ENCODE data around the gene NXPH3. TPM values are rescaled to one million over a fixed set of nuclear protein-coding genes. Genes with fewer than 3 reads are reported as not detected.

NXPH3 gene
- total RNA-seq, 1 donor from 2014 or later, result not detected

GRCh38 chr17:49582789-49583188, 7.1 kb downstream of the NXPH3 start:
- Mint-ChIP-seq H3K27ac (no peak overlapping the region), H3K4me1 (ENCODE audit: low read depth) (no peaks in the 10 kb centered on the region), H3K4me3 (no peak overlapping the region), H3K9me3 (no peaks in the 10 kb centered on the region), H3K36me3 (ENCODE audit: low read depth) (no peaks in the 10 kb centered on the region), H3K27me3 (ENCODE audit: insufficient read depth) (peaks cover 5% of the 10 kb centered on the region)
- intact Hi-C loops (cut with micrococcal nuclease), result no loop called here
- no peak for DNase-seq (ENCODE audit: low spot score)

- no peak for DNase-seq (ENCODE audit: low spot score)
Observed at GRCh38 chr17:49583226-49583625, 7.6 kb downstream of the NXPH3 start.

GRCh38 chr17:49583889-49584288, 8.2 kb downstream of the NXPH3 start:
- Mint-ChIP-seq H3K36me3 (ENCODE audit: low read depth) (no peaks in the 10 kb centered on the region), H3K9me3 (no peaks in the 10 kb centered on the region), H3K27ac (no peak overlapping the region), H3K27me3 (ENCODE audit: insufficient read depth) (no peaks in the 10 kb centered on the region), H3K4me3 (no peak overlapping the region), H3K4me1 (ENCODE audit: low read depth) (no peaks in the 10 kb centered on the region)
- intact Hi-C loops (cut with micrococcal nuclease), result no loop called here
- no peak for DNase-seq (ENCODE audit: low spot score)

More at GRCh38 chr17:49583226-49583625, 7.6 kb downstream of the NXPH3 start:
- Mint-ChIP-seq H3K9me3 (no peaks in the 10 kb centered on the region), H3K27me3 (ENCODE audit: insufficient read depth) (peaks cover under 1% of the 10 kb centered on the region), H3K36me3 (ENCODE audit: low read depth) (no peaks in the 10 kb centered on the region), H3K27ac (no peak overlapping the region), H3K4me1 (ENCODE audit: low read depth) (no peaks in the 10 kb centered on the region), H3K4me3 (no peak overlapping the region)
- intact Hi-C loops (cut with micrococcal nuclease), result no loop called here

GRCh38 chr17:49585422-49586027, 9.9 kb downstream of the NXPH3 start:
- no peaks in the 10 kb centered on the region for H3K4me1 Mint-ChIP-seq (ENCODE audit: low read depth)
- no peaks in the 10 kb centered on the region for H3K27me3 Mint-ChIP-seq (ENCODE audit: insufficient read depth)
- no peaks in the 10 kb centered on the region for H3K9me3 Mint-ChIP-seq
- no peak for DNase-seq (ENCODE audit: low spot score)
- H3K27ac Mint-ChIP-seq, result no peak overlapping the region
- intact Hi-C loops (cut with micrococcal nuclease), result no loop called here
- no peaks in the 10 kb centered on the region for H3K36me3 Mint-ChIP-seq (ENCODE audit: low read depth)
- no peak overlapping the region for H3K4me3 Mint-ChIP-seq

GRCh38 chr17:49587366-49588073, 11.8 kb downstream of the NXPH3 start:
- Mint-ChIP-seq H3K9me3 (no peaks in the 10 kb centered on the region), H3K27ac (no peak overlapping the region), H3K4me1 (ENCODE audit: low read depth) (no peaks in the 10 kb centered on the region), H3K4me3 (no peak overlapping the region), H3K36me3 (ENCODE audit: low read depth) (no peaks in the 10 kb centered on the region), H3K27me3 (ENCODE audit: insufficient read depth) (no peaks in the 10 kb centered on the region)
- intact Hi-C loops (cut with micrococcal nuclease), result no loop called here
- no peak for DNase-seq (ENCODE audit: low spot score)

GRCh38 chr17:49588312-49588711, 12.6 kb downstream of the NXPH3 start:
- Mint-ChIP-seq H3K36me3 (ENCODE audit: low read depth) (peaks cover 2% of the 10 kb centered on the region), H3K9me3 (no peaks in the 10 kb centered on the region), H3K27ac (no peak overlapping the region), H3K4me1 (ENCODE audit: low read depth) (no peaks in the 10 kb centered on the region), H3K4me3 (no peak overlapping the region), H3K27me3 (ENCODE audit: insufficient read depth) (no peaks in the 10 kb centered on the region)
- no peak for DNase-seq (ENCODE audit: low spot score)
- intact Hi-C loops (cut with micrococcal nuclease), result no loop called here

- DNase-seq (ENCODE audit: low spot score), result no peak
- no peak overlapping the region for H3K4me3 Mint-ChIP-seq
- no peak overlapping the region for H3K27ac Mint-ChIP-seq
- peaks cover 2% of the 10 kb centered on the region for H3K36me3 Mint-ChIP-seq (ENCODE audit: low read depth)
- H3K4me1 Mint-ChIP-seq (ENCODE audit: low read depth), result no peaks in the 10 kb centered on the region
- no peaks in the 10 kb centered on the region for H3K27me3 Mint-ChIP-seq (ENCODE audit: insufficient read depth)
- no peaks in the 10 kb centered on the region for H3K9me3 Mint-ChIP-seq
- intact Hi-C loops (cut with micrococcal nuclease), result no loop called here
Observed at GRCh38 chr17:49588726-49589576, 13.3 kb downstream of the NXPH3 start.

GRCh38 chr17:49589577-49589927, 13.9 kb downstream of the NXPH3 start:
- Mint-ChIP-seq H3K4me1 (ENCODE audit: low read depth) (no peaks in the 10 kb centered on the region), H3K9me3 (no peaks in the 10 kb centered on the region), H3K36me3 (ENCODE audit: low read depth) (peaks cover 2% of the 10 kb centered on the region), H3K4me3 (no peak overlapping the region), H3K27ac (no peak overlapping the region), H3K27me3 (ENCODE audit: insufficient read depth) (no peaks in the 10 kb centered on the region)
- DNase-seq (ENCODE audit: low spot score), result no peak
- intact Hi-C loops (cut with micrococcal nuclease), result no loop called here

- H3K4me1 Mint-ChIP-seq (ENCODE audit: low read depth), result no peaks in the 10 kb centered on the region
- no peaks in the 10 kb centered on the region for H3K9me3 Mint-ChIP-seq
- peak overlapping the region; percentile 24 for H3K27ac Mint-ChIP-seq
- no peak overlapping the region for H3K4me3 Mint-ChIP-seq
- DNase-seq (ENCODE audit: low spot score), result no peak
- no peaks in the 10 kb centered on the region for H3K27me3 Mint-ChIP-seq (ENCODE audit: insufficient read depth)
- intact Hi-C loops (cut with micrococcal nuclease), result no loop called here
- peaks cover 4% of the 10 kb centered on the region for H3K36me3 Mint-ChIP-seq (ENCODE audit: low read depth)
Observed at GRCh38 chr17:49590874-49591273, 15.2 kb downstream of the NXPH3 start.

- peaks cover 7% of the 10 kb centered on the region for H3K36me3 Mint-ChIP-seq (ENCODE audit: low read depth)
- no peaks in the 10 kb centered on the region for H3K4me1 Mint-ChIP-seq (ENCODE audit: low read depth)
- H3K27me3 Mint-ChIP-seq (ENCODE audit: insufficient read depth), result no peaks in the 10 kb centered on the region
- no peak for DNase-seq (ENCODE audit: low spot score)
- no peak overlapping the region for H3K27ac Mint-ChIP-seq
- no peaks in the 10 kb centered on the region for H3K9me3 Mint-ChIP-seq
- intact Hi-C loops (cut with micrococcal nuclease), result no loop called here
- H3K4me3 Mint-ChIP-seq, result no peak overlapping the region
Observed at GRCh38 chr17:49592263-49592662, 16.6 kb downstream of the NXPH3 start.

GRCh38 chr17:49595328-49595727, 19.7 kb downstream of the NXPH3 start:
- Mint-ChIP-seq H3K4me1 (ENCODE audit: low read depth) (no peaks in the 10 kb centered on the region), H3K27me3 (ENCODE audit: insufficient read depth) (no peaks in the 10 kb centered on the region), H3K4me3 (no peak overlapping the region), H3K27ac (no peak overlapping the region), H3K9me3 (no peaks in the 10 kb centered on the region), H3K36me3 (ENCODE audit: low read depth) (peaks cover 24% of the 10 kb centered on the region)
- intact Hi-C loops (cut with micrococcal nuclease), result no loop called here
- no peak for DNase-seq (ENCODE audit: low spot score)

GRCh38 chr17:49595980-49596379, 20.3 kb downstream of the NXPH3 start:
- Mint-ChIP-seq H3K36me3 (ENCODE audit: low read depth) (peaks cover 28% of the 10 kb centered on the region), H3K9me3 (no peaks in the 10 kb centered on the region), H3K27ac (no peak overlapping the region), H3K4me1 (ENCODE audit: low read depth) (no peaks in the 10 kb centered on the region), H3K4me3 (no peak overlapping the region), H3K27me3 (ENCODE audit: insufficient read depth) (no peaks in the 10 kb centered on the region)
- intact Hi-C loops (cut with micrococcal nuclease), result no loop called here
- no peak for DNase-seq (ENCODE audit: low spot score)

- H3K4me3 Mint-ChIP-seq, result no peak overlapping the region
Observed at GRCh38 chr17:49596613-49597244, 21.1 kb downstream of the NXPH3 start.

More at GRCh38 chr17:49596613-49597244, 21.1 kb downstream of the NXPH3 start:
- no peaks in the 10 kb centered on the region for H3K9me3 Mint-ChIP-seq
- no peaks in the 10 kb centered on the region for H3K4me1 Mint-ChIP-seq (ENCODE audit: low read depth)
- no peaks in the 10 kb centered on the region for H3K27me3 Mint-ChIP-seq (ENCODE audit: insufficient read depth)
- intact Hi-C loops (cut with micrococcal nuclease), result no loop called here
- no peak overlapping the region for H3K27ac Mint-ChIP-seq
- peaks cover 33% of the 10 kb centered on the region for H3K36me3 Mint-ChIP-seq (ENCODE audit: low read depth)
- DNase-seq (ENCODE audit: low spot score), result no peak

Measured in activated T-helper 1 cell treated with anti-CD3 and anti-CD28 coated beads, Interleukin-12 subunit alpha, Interleukin-12 subunit beta, Interleukin-2, Interleukin-4 antibody, amounts not matched to agents 30 ng/mL and 10 ng/mL and 1 ng/mL, durations not matched to agents 14 hours and 24 hours and 36 hours (primary cell).